T-helper 2 cell treated with Interferon-gamma antibody and Interleukin-4, amounts not matched to agents 5 μg/mL and 100 μg/mL, for 36 hours (primary cell): ENCODE measurements around the gene ANKRD55.
"Not testable (repeated sequence)": the region's sequence is repeated elsewhere in the genome, so short reads cannot be mapped to it uniquely, and the experiment has no call there.

Experiments
- DNase-seq: peaks from one replicate; pipeline ENCODE4 v3.0.0; 2021; ENCODE audit warnings: low spot score
- H3K27ac Mint-ChIP-seq: one replicate; pipeline ENCODE4 v1.8.0; 2021; ENCODE audit warnings: mild to moderate bottlenecking, mixed read lengths
- H3K27me3 Mint-ChIP-seq: one replicate; pipeline ENCODE4 v1.8.0; 2021; ENCODE audit warnings: low read depth, mixed read lengths
- H3K36me3 Mint-ChIP-seq: one replicate; pipeline ENCODE4 v1.8.0; 2021; ENCODE audit warnings: low read depth, mixed read lengths
- H3K4me1 Mint-ChIP-seq: one replicate; pipeline ENCODE4 v1.8.0; 2021; ENCODE audit warnings: low read depth, mixed read lengths
- H3K4me3 Mint-ChIP-seq: one replicate; pipeline ENCODE4 v1.8.0; 2022; ENCODE audit warnings: mild to moderate bottlenecking, moderate library complexity, mixed read lengths
- H3K9me3 Mint-ChIP-seq: one replicate; pipeline ENCODE4 v1.8.0; 2021; ENCODE audit warnings: mixed read lengths

Gene ANKRD55

GRCh38 chr5:56233230-56233629 lies at the start of gene ANKRD55:
TSS of gene ANKRD55 (minus strand) at chr5:56233330. CDS start at chr5:56232913, 417 bp downstream.
- Mint-ChIP-seq H3K9me3 (no peaks in the 10 kb centered on the region), H3K27me3 (peaks cover 25% of the 10 kb centered on the region), H3K27ac (no peak within 1 kb of the TSS), H3K36me3 (no peaks in the 10 kb centered on the region), H3K4me1 (no peaks in the 10 kb centered on the region), H3K4me3 (no peak within 1 kb of the TSS)
- DNase-seq: no peak

- Mint-ChIP-seq H3K4me1 (no peaks in the 10 kb centered on the region), H3K27ac (no peak overlapping the region), H3K9me3 (no peaks in the 10 kb centered on the region), H3K4me3 (no peak overlapping the region), H3K36me3 (no peaks in the 10 kb centered on the region), H3K27me3 (no peaks in the 10 kb centered on the region)
- no peak for DNase-seq
Measured at GRCh38 chr5:56282216-56282615, 49.1 kb upstream of the ANKRD55 start.

GRCh38 chr5:56281489-56282165 lies 48.5 kb upstream of the ANKRD55 start:
- DNase-seq: no peak
- Mint-ChIP-seq H3K27me3 (no peaks in the 10 kb centered on the region), H3K36me3 (no peaks in the 10 kb centered on the region), H3K4me3 (no peak overlapping the region), H3K9me3 (no peaks in the 10 kb centered on the region), H3K27ac (no peak overlapping the region), H3K4me1 (no peaks in the 10 kb centered on the region)

DNA sequence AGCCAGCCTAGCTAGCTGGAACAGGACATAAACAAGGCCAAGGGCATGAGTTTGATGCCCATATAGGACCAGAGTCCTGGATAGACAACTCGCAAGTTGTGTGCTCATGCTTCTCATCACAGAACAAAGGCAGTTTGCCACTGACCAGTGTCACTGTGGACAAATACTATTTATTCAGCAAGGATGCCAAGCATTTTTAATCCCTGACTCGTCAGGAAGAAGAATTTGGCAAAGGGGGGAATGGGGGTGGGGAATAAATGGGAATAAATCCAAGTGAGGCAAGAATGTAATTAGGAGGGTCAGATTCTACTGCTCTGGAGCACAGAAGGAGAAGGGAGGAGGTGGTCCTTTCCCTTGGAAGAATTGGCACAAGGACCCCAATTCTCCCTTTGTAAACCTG lies 46.8 kb upstream of the ANKRD55 start:
- no peaks in the 10 kb centered on the region for H3K9me3 Mint-ChIP-seq
- no peak for DNase-seq
- H3K4me3 Mint-ChIP-seq: no peak overlapping the region
- H3K36me3 Mint-ChIP-seq: no peaks in the 10 kb centered on the region
- H3K27ac Mint-ChIP-seq: no peak overlapping the region
- no peaks in the 10 kb centered on the region for H3K27me3 Mint-ChIP-seq
- no peaks in the 10 kb centered on the region for H3K4me1 Mint-ChIP-seq

- no peaks in the 10 kb centered on the region for H3K4me1 Mint-ChIP-seq
- no peak overlapping the region for H3K4me3 Mint-ChIP-seq
- no peaks in the 10 kb centered on the region for H3K36me3 Mint-ChIP-seq
- no peak overlapping the region for H3K27ac Mint-ChIP-seq
- no peaks in the 10 kb centered on the region for H3K27me3 Mint-ChIP-seq
- no peaks in the 10 kb centered on the region for H3K9me3 Mint-ChIP-seq
- DNase-seq: no peak
Measured at GRCh38 chr5:56279291-56279690, 46.2 kb upstream of the ANKRD55 start.

DNA sequence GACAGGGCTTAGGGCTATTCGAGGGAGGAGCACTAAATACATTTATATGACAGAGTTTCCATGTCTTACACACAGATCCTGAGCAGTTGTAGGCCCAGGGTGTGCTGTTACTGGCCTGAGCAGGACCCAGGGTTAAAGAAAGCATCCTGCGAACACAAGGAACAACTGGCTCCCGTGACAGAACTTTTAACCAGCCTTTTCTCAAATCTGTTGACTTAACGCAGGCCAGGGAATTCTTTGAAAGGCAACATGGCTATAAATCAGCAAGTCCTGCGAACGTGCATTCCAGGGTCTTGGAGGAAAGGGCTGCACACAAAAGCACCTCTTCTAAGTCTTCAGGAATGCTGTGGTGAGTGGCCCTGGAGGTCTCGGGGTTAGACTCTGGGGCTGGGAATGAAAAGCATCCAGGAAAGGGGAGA lies 45.2 kb upstream of the ANKRD55 start:
- Mint-ChIP-seq H3K4me3 (no peak overlapping the region), H3K27ac (no peak overlapping the region), H3K4me1 (no peaks in the 10 kb centered on the region), H3K9me3 (no peaks in the 10 kb centered on the region), H3K27me3 (no peaks in the 10 kb centered on the region), H3K36me3 (no peaks in the 10 kb centered on the region)
- DNase-seq: no peak

GRCh38 chr5:56277573-56277972 lies 44.4 kb upstream of the ANKRD55 start:
- DNase-seq: no peak
- Mint-ChIP-seq H3K9me3 (no peaks in the 10 kb centered on the region), H3K36me3 (no peaks in the 10 kb centered on the region), H3K27ac (no peak overlapping the region), H3K4me3 (no peak overlapping the region), H3K4me1 (no peaks in the 10 kb centered on the region), H3K27me3 (no peaks in the 10 kb centered on the region)

- Mint-ChIP-seq H3K4me3 (no peak overlapping the region), H3K27ac (no peak overlapping the region), H3K27me3 (no peaks in the 10 kb centered on the region), H3K9me3 (no peaks in the 10 kb centered on the region), H3K36me3 (no peaks in the 10 kb centered on the region), H3K4me1 (peaks cover 17% of the 10 kb centered on the region)
- no peak for DNase-seq
Measured at GRCh38 chr5:56273376-56273955, 40.3 kb upstream of the ANKRD55 start.

- H3K36me3 Mint-ChIP-seq: no peaks in the 10 kb centered on the region
- no peak for DNase-seq
- H3K27ac Mint-ChIP-seq: no peak overlapping the region
- no peaks in the 10 kb centered on the region for H3K27me3 Mint-ChIP-seq
- peaks cover 17% of the 10 kb centered on the region for H3K4me1 Mint-ChIP-seq
- no peak overlapping the region for H3K4me3 Mint-ChIP-seq
- H3K9me3 Mint-ChIP-seq: no peaks in the 10 kb centered on the region
Measured at GRCh38 chr5:56272765-56273164, 39.6 kb upstream of the ANKRD55 start.

DNA sequence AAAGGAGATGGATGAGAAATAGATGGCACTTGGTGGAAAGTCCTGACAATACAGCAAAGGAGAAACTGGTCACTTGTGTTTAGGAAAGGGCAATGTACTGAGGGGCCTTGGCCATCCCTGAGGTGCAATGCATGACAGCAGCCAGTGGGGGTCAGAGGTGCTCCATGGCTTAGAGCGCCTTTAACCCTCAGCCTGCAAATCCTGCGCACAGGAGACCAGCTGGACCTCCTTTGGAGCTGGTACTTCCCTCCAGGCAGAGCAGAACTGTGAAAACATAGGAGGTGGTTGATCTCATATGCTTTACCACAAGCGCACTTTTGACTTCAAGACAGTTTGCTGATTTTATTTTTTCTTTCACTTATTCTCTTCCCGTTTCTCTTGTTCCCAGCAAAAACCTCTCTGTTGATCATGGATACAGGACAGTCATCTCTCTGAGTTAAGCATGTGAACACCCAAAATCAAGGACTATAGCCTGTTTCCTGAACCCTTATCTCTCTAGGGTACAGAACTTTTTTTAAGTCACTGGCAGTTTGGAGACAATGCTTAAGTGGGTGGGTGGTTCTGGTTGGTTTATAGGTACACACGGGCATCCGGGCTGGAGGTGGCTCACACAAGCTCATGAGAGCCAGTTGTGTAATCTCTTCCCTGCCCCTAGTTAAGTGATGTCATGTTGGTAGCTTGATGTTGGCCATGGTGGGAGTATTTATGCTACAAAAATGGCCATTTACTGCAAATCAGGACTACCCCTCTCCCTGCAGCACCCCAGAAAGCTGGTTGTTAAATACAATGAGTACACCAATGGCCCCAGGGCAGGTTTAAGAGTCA lies 37.6 kb upstream of the ANKRD55 start:
- H3K4me3 Mint-ChIP-seq: peak overlapping the region; percentile 59
- H3K27ac Mint-ChIP-seq: peak overlapping the region; percentile 33
- no peaks in the 10 kb centered on the region for H3K9me3 Mint-ChIP-seq

DNA sequence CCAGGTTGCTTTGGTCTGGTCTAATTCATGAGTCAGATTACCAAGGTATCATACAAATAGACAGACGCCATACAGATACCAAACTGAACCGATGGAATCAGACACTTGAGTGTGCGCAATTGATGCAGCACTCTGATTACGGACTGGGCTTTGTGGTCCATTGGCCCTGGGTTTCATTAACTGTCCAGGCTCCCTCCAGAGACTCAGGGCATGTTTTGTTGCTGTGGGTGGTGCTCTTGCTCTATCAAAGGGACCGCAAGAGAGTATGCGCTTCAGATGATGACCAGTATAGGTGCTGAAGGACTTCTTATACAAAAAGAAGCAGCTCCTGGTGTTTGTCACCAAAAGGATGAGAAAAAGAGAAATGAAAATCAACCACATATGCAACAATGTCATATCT lies 36.9 kb upstream of the ANKRD55 start:
- Mint-ChIP-seq H3K4me1 (peaks cover 17% of the 10 kb centered on the region), H3K36me3 (no peaks in the 10 kb centered on the region), H3K27me3 (no peaks in the 10 kb centered on the region), H3K27ac (no peak overlapping the region), H3K4me3 (no peak overlapping the region), H3K9me3 (no peaks in the 10 kb centered on the region)
- no peak for DNase-seq

More for the DNA sequence above, 37.6 kb upstream of the ANKRD55 start:
- peak; percentile 62 for DNase-seq
- H3K27me3 Mint-ChIP-seq: no peaks in the 10 kb centered on the region
- H3K4me1 Mint-ChIP-seq: peaks cover 17% of the 10 kb centered on the region
- no peaks in the 10 kb centered on the region for H3K36me3 Mint-ChIP-seq

GRCh38 chr5:56269216-56269927 lies 36.2 kb upstream of the ANKRD55 start:
- Mint-ChIP-seq H3K4me1 (peaks cover 17% of the 10 kb centered on the region), H3K9me3 (no peaks in the 10 kb centered on the region), H3K27me3 (peaks cover 2% of the 10 kb centered on the region), H3K4me3 (no peak overlapping the region), H3K27ac (no peak overlapping the region), H3K36me3 (no peaks in the 10 kb centered on the region)
- DNase-seq: peak; percentile 46

GRCh38 chr5:56268707-56269106 lies 35.6 kb upstream of the ANKRD55 start:
- H3K4me1 Mint-ChIP-seq: peaks cover 17% of the 10 kb centered on the region
- H3K27ac Mint-ChIP-seq, DNase-seq, H3K36me3 Mint-ChIP-seq, H3K27me3 Mint-ChIP-seq, H3K4me3 Mint-ChIP-seq, H3K9me3 Mint-ChIP-seq: not testable (repeated sequence)

- H3K4me1 Mint-ChIP-seq: peaks cover 17% of the 10 kb centered on the region
- H3K4me3 Mint-ChIP-seq: no peak overlapping the region
- no peaks in the 10 kb centered on the region for H3K36me3 Mint-ChIP-seq
- no peaks in the 10 kb centered on the region for H3K9me3 Mint-ChIP-seq
- DNase-seq: no peak
- peaks cover 10% of the 10 kb centered on the region for H3K27me3 Mint-ChIP-seq
- no peak overlapping the region for H3K27ac Mint-ChIP-seq
Measured at GRCh38 chr5:56267856-56268255, 34.7 kb upstream of the ANKRD55 start.
